ENCODE measurements around the gene SENP3. TPM values are rescaled to one million over a fixed set of nuclear protein-coding genes. Genes with fewer than 3 reads are reported as not detected.

SENP3 gene
- polyA plus RNA-seq, 1 donor from 2014 or later, result 19.0 TPM

Other genes with a start within 250 kb of the SENP3 start
- gene GPS2, start 246.6 kb upstream of the SENP3 start, polyA plus RNA-seq, result 128 TPM
- 1.7 TPM for gene NEURL4, start 232.6 kb upstream of the SENP3 start, polyA plus RNA-seq
- 251 TPM for gene ACAP1, start 225.4 kb upstream of the SENP3 start, polyA plus RNA-seq
- gene KCTD11, start 209.8 kb upstream of the SENP3 start, polyA plus RNA-seq, result 6.8 TPM
- gene TMEM95, start 206.8 kb upstream of the SENP3 start, polyA plus RNA-seq, result not detected
- gene TNK1, start 180.8 kb upstream of the SENP3 start, polyA plus RNA-seq, result 4.4 TPM
- 113 TPM for gene PLSCR3, start 167.4 kb upstream of the SENP3 start, polyA plus RNA-seq
- 84.7 TPM for gene TMEM256, start 157.8 kb upstream of the SENP3 start, polyA plus RNA-seq
- gene NLGN2, start 154.1 kb upstream of the SENP3 start, polyA plus RNA-seq, result not detected
- not detected for gene SPEM1, start 141.6 kb upstream of the SENP3 start, polyA plus RNA-seq
- gene SPEM2, start 136.3 kb upstream of the SENP3 start, polyA plus RNA-seq, result not detected
- not detected for gene SPEM3, start 133.1 kb upstream of the SENP3 start, polyA plus RNA-seq
- gene TMEM102, start 126.5 kb upstream of the SENP3 start, polyA plus RNA-seq, result 25.5 TPM
- gene FGF11, start 122.4 kb upstream of the SENP3 start, polyA plus RNA-seq, result not detected
- gene CHRNB1, start 116.9 kb upstream of the SENP3 start, polyA plus RNA-seq, result 13.8 TPM
- 15.9 TPM for gene ZBTB4, start 82.3 kb upstream of the SENP3 start, polyA plus RNA-seq
- gene SLC35G6, start 80.5 kb upstream of the SENP3 start, polyA plus RNA-seq, result not detected
- gene POLR2A, start 77.6 kb upstream of the SENP3 start, polyA plus RNA-seq, result 55.7 TPM
- 45.1 TPM for gene TNFSF12, start 12.9 kb upstream of the SENP3 start, polyA plus RNA-seq
- gene TNFSF13, start 3.2 kb upstream of the SENP3 start, polyA plus RNA-seq, result 5.1 TPM
- 26.9 TPM for gene CD68, start 17.7 kb downstream of the SENP3 start, polyA plus RNA-seq
- gene MPDU1, start 21.9 kb downstream of the SENP3 start, polyA plus RNA-seq, result 37.9 TPM
- not detected for gene SOX15, start 28.2 kb downstream of the SENP3 start, polyA plus RNA-seq
- gene FXR2, start 53.0 kb downstream of the SENP3 start, polyA plus RNA-seq, result 20.0 TPM
- 37.7 TPM for gene SAT2, start 65.9 kb downstream of the SENP3 start, polyA plus RNA-seq
- gene SHBG, start 68.2 kb downstream of the SENP3 start, polyA plus RNA-seq, result not detected
- gene ATP1B2, start 89.0 kb downstream of the SENP3 start, polyA plus RNA-seq, result not detected
- gene TP53, start 125.6 kb downstream of the SENP3 start, polyA plus RNA-seq, result 55.0 TPM
- gene WRAP53, start 126.6 kb downstream of the SENP3 start, polyA plus RNA-seq, result 15.3 TPM
- gene EFNB3, start 143.3 kb downstream of the SENP3 start, polyA plus RNA-seq, result not detected
- not detected for gene DNAH2, start 155.8 kb downstream of the SENP3 start, polyA plus RNA-seq

Measured in IgD-negative memory B cell (primary cell).